Measurements from ENCODE around the gene ZNF382.

The ZNF382 gene

GRCh38 chr19:36573020-36573894 lies 31.9 kb upstream of the ZNF382 start, which contains the start of gene ZNF529 (continued):
- TF ChIP-seq SP2 (tag by site-specific recombination; IDR thresholded peaks at IDR 0.05): peak; percentile 80
- peak; percentile 67 for TF ChIP-seq PRDM4 (tag by site-specific recombination; IDR thresholded peaks at IDR 0.05)
- TF ChIP-seq PRDM1 (tag by site-specific recombination; IDR thresholded peaks at IDR 0.05): no peak
- TF ChIP-seq KLF1 (tag by site-specific recombination; IDR thresholded peaks at IDR 0.05): peak; percentile 92
- peak; percentile 96 for TF ChIP-seq ZSCAN18 (tag by site-specific recombination; IDR thresholded peaks at IDR 0.05)
- peak; percentile 4; the same call in 1 of the 2 replicates for TF ChIP-seq ZNF548 (tag by site-specific recombination; IDR thresholded peaks at IDR 0.05)
- no peak for TF ChIP-seq ZNF654 (tag by site-specific recombination; IDR thresholded peaks at IDR 0.05; ENCODE audit: low read depth)
- peak; percentile 97 for TF ChIP-seq BCL11B (tag by site-specific recombination; IDR thresholded peaks at IDR 0.05; ENCODE audit: low read depth)
- no peak for TF ChIP-seq ZNF155 (tag by site-specific recombination; IDR thresholded peaks at IDR 0.05)
- TF ChIP-seq ZNF19 (tag by site-specific recombination; IDR thresholded peaks at IDR 0.05; ENCODE audit: low read depth): 0 out of 2 replicates have a peak, but pooled peaks have one; percentile 58
- TF ChIP-seq ZNF391 (tag by site-specific recombination; IDR thresholded peaks at IDR 0.05; ENCODE audit: borderline replicate concordance, low read depth): peak; percentile 94
- TF ChIP-seq ZNF274 (IDR thresholded peaks at IDR 0.05; ENCODE audit: low read length): no peak
- no peak; the same call in 1 of the 2 replicates for TF ChIP-seq ZNF274 (tag by site-specific recombination; IDR thresholded peaks at IDR 0.05; ENCODE audit: borderline replicate concordance)
- TF ChIP-seq ZNF341 (tag by site-specific recombination; IDR thresholded peaks at IDR 0.05; ENCODE audit: low read depth): peak; percentile 82
- peak; percentile 61; the same call in 1 of the 2 replicates for TF ChIP-seq ZFHX2 (tag by site-specific recombination; conservative IDR thresholded peaks at IDR 0.05)
- peak; percentile 67 for TF ChIP-seq ZNF10 (tag by site-specific recombination; IDR thresholded peaks at IDR 0.05)
- TF ChIP-seq IKZF3 (tag by site-specific recombination; IDR thresholded peaks at IDR 0.05): no peak
- TF ChIP-seq ZNF18 (tag by site-specific recombination; IDR thresholded peaks at IDR 0.05): peak; percentile 87; the same call in 1 of the 2 replicates
- TF ChIP-seq ZXDB (tag by site-specific recombination; IDR thresholded peaks at IDR 0.05): peak; percentile 98
- TF ChIP-seq ZNF792 (tag by site-specific recombination; IDR thresholded peaks at IDR 0.05): peak; percentile 92
- peak; percentile 98 for TF ChIP-seq ZBTB7A (tag by site-specific recombination; IDR thresholded peaks at IDR 0.05; ENCODE audit: low read depth)
- TF ChIP-seq GLIS2 (tag by site-specific recombination; IDR thresholded peaks at IDR 0.05): peak; percentile 84
- peak; percentile 81 for TF ChIP-seq TSHZ1 (tag by site-specific recombination; IDR thresholded peaks at IDR 0.05; ENCODE audit: borderline replicate concordance)
- no peak for TF ChIP-seq HOXC10 (CRISPR knock-in tag; IDR thresholded peaks at IDR 0.05)
- TF ChIP-seq ZSCAN23 (tag by site-specific recombination; IDR thresholded peaks at IDR 0.05): peak; percentile 93; the same call in 1 of the 2 replicates
- TF ChIP-seq ZBTB1 (tag by site-specific recombination; IDR thresholded peaks at IDR 0.05): peak; percentile 80
- TF ChIP-seq ZSCAN30 (tag by site-specific recombination; IDR thresholded peaks at IDR 0.05): peak; percentile 88

Measured in HEK293 (cell line).